ENCODE data around the gene FAM151A.

FAM151A gene

GRCh38 chr1:54575605-54576290 lies 47.6 kb downstream of the FAM151A start:
- DNase-seq = no peak

DNA sequence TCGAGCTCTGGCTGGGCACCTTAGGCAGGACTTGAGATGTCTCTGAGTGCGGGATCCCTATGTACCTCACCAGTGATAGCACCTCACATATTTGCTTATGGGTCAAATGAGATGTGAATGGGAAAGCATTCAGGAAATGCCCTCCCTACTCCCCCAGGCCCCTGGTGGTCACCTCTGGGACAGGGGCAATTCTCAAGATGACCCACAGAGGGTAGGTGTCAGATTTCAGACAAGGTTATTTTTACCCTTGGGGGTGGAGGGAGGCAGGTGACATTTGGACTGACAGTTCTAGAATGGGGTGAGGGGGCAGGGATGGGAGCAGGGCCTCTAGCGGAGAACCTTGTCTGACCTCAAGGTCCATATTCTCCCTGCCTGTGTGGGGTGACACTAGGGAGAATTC lies 48.2 kb downstream of the FAM151A start:
- DNase-seq = no peak

- no peak for DNase-seq
Observed at GRCh38 chr1:54574158-54574778, 49.1 kb downstream of the FAM151A start.

DNA sequence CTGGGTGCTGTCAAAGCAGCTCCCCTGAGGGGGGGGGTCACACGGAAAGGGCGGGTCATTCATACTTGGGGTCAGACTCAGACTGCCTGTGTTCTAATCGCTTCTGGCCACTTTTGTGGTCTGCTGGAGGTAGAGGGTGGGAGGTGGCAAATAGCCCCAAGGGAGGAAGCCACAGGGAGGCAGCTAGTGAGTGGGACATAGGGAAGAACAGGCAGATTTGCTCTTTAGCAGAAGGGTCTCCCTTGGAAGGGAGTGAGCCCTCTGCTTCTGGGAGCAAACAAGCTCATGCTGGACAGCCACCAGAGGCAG lies 50.8 kb downstream of the FAM151A start:
- DNase-seq = no peak

- DNase-seq = no peak
Observed at GRCh38 chr1:54571803-54572541, 51.4 kb downstream of the FAM151A start.

DNA sequence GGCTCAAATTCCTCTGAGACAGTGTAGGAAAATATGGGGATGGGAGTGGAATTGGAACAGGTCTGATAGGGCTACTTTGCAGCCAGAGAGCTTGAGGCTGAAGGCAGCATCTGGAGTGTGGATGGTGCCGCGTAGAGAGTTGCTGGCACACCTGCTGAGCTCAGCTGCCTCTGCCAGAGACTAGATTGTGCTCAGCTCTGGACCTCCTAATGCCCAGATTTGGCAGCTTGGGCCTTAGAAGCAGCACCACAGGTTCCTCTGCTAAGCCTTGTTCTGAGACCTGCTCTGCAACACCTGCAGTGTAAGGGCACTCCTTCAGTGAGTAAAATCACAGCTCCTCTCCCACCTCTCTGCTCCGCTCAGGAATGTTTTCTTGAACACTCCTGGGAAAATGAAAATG lies 52.0 kb downstream of the FAM151A start:
- no peak for DNase-seq

DNA sequence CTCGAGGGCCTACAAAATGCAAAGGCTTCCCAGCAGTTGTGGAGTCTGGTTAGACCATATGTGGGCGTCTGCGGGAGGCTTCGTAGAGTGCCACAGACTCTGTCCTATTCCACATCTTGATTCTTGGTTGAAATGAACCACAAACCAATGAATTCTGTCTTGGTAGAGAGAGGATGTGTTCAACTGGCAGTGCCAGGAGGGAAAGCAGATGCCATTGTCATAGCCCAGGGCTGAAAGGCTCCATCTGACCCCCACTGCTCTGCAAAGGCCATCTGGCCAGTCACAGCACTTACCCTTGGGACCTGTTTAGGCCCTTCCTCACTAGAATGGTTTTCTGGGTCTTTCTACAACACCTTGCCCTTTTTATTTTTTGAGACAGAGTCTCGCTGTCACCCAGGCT lies 53.2 kb downstream of the FAM151A start:
- no peak for DNase-seq

GRCh38 chr1:54569339-54569738 lies 54.0 kb downstream of the FAM151A start:
- no peak for DNase-seq

DNA sequence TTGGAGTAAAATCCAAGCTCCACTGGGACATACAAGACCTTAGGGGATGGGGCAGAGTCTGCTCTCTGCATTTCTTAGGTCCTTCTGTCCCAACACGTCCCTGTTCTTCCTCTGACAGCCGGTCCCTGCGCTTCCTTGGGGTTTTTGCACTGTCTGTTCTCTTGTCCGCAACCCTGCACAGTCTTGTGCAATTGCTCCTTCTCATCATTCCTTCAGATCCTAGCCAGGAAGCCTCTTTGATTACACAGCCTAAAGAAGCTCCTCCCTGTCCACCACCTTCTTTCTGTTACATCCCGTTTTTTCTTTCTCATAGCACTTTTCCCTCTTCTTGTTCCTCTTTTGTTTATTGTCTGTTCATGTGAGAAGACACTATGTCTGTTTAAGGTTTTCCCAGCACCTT lies 55.4 kb downstream of the FAM151A start:
- no peak for DNase-seq

DNA sequence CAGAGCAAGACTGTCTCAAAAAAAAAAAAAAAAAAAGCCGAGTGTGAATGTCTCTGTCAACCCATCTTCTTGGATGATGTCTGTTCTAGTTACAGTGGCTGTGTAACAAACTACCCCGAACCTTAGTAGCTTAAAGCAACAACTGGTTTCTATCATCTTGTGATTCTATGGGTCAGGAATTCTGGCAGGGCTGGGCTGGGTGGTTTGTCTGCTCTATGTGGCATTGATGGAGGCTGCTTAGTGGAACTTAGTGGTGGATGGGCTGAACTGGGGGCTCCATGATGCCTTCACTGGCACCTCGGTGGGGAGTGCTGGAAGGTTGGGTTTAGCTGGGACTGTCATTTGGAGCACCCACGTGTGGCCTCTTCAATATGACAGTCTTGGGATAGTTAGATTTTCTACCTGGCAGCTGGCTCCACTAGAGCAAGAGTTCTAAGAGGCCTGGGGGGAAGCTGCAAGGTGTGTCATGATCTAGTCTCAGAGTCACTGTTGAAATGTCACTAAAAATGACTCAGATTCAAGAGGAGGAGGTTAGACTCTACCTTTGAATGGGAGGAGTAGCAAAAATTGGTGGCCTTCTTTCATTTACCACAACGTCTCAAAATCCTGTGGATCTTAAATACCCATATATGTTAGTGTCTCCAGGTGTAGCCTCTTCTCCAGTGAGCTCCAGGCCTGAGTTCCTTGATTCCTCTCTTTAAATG lies 56.7 kb downstream of the FAM151A start:
- DNase-seq = no peak

- DNase-seq = no peak
Observed at GRCh38 chr1:54565113-54565501, 58.2 kb downstream of the FAM151A start.

GRCh38 chr1:54564312-54565112 lies 58.8 kb downstream of the FAM151A start:
- peak; percentile 12 for DNase-seq

GRCh38 chr1:54559771-54560231 lies 63.5 kb downstream of the FAM151A start:
- DNase-seq = no peak
